Esophagus squamous epithelium (tissue), 4 donors: ENCODE results near the gene ASB7.

ENCODE experiments used
- POLR2A ChIP-seq, 4 donors: fragments of 450-650 bp; IDR thresholded peaks; one replicate each; pipeline ENCODE4 v1.6.1; 2017; ENCODE audit warnings: antibody characterized with exemption in 4 of 4, mild to moderate bottlenecking in 4 of 4, moderate library complexity in 3 of 4
- TF ChIP-seq, protein P1 (sequence below), 6 experiments: fragments of 450-650 bp in 4 of 6; fragments of 200-600 bp in 2 of 6; sonication (generic) in 2 of 6; IDR thresholded peaks; one replicate each; pipeline ENCODE4 v1.5.1; 2016 to 2019; ENCODE audit warnings: antibody characterized with exemption in 6 of 6, mild to moderate bottlenecking in 4 of 6, moderate library complexity in 4 of 6

DNA sequence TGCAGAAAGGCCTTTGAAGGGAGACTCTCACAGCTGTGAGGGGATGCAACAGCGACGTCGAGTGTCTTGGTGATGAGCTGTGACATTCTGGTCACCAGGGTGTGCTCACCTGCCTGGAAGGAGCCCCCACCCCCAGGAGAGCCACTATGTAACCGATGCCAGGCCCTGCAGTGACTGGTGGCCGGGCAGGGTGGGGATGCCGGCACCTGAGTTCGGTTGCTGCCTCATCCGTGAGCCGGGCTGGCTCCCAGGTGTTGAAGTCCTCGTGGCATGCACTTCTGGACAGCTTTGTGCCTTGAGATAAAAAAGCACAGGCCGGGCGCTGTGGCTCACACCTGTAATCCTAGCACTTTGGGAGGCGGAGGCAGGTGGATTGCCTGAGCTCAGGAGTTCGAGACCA lies 56.5 kb downstream of the ASB7 start:
- no peak for TF ChIP-seq POLR2A (IDR thresholded peaks at IDR 0.05)
- TF ChIP-seq, protein P1, sequence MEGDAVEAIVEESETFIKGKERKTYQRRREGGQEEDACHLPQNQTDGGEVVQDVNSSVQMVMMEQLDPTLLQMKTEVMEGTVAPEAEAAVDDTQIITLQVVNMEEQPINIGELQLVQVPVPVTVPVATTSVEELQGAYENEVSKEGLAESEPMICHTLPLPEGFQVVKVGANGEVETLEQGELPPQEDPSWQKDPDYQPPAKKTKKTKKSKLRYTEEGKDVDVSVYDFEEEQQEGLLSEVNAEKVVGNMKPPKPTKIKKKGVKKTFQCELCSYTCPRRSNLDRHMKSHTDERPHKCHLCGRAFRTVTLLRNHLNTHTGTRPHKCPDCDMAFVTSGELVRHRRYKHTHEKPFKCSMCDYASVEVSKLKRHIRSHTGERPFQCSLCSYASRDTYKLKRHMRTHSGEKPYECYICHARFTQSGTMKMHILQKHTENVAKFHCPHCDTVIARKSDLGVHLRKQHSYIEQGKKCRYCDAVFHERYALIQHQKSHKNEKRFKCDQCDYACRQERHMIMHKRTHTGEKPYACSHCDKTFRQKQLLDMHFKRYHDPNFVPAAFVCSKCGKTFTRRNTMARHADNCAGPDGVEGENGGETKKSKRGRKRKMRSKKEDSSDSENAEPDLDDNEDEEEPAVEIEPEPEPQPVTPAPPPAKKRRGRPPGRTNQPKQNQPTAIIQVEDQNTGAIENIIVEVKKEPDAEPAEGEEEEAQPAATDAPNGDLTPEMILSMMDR (IDR thresholded peaks at IDR 0.05) = no peak
